Gastroesophageal sphincter (tissue), 3 donors: ENCODE results near the gene OSCAR.

Experiments
- CTCF ChIP-seq, 4 experiments: fragments of 200-600 bp in 2 of 4; fragments of 450-650 bp in 2 of 4; sonication (generic) in 1 of 4; IDR thresholded peaks; one replicate each; pipeline ENCODE4 v1.5.1; 2017 to 2019; ENCODE audit warnings: antibody characterized with exemption in 4 of 4, mild to moderate bottlenecking in 2 of 4, moderate library complexity in 2 of 4
- EP300 ChIP-seq: sonication (generic); formaldehyde crosslinking; IDR thresholded peaks from one replicate; pipeline ENCODE4 v1.6.1; 2017; ENCODE audit warnings: antibody characterized with exemption, mild to moderate bottlenecking
- POLR2A ChIP-seq, 2 donors: fragments of 450-650 bp; IDR thresholded peaks; one replicate each; pipeline ENCODE4 v1.6.1; 2017; ENCODE audit warnings: antibody characterized with exemption in 2 of 2, mild to moderate bottlenecking in 2 of 2, moderate library complexity in 1 of 2
- POLR2AphosphoS5 ChIP-seq: sonication (generic); formaldehyde crosslinking; IDR thresholded peaks from one replicate; pipeline ENCODE4 v1.6.1; 2017; ENCODE audit warnings: antibody characterized with exemption

DNA sequence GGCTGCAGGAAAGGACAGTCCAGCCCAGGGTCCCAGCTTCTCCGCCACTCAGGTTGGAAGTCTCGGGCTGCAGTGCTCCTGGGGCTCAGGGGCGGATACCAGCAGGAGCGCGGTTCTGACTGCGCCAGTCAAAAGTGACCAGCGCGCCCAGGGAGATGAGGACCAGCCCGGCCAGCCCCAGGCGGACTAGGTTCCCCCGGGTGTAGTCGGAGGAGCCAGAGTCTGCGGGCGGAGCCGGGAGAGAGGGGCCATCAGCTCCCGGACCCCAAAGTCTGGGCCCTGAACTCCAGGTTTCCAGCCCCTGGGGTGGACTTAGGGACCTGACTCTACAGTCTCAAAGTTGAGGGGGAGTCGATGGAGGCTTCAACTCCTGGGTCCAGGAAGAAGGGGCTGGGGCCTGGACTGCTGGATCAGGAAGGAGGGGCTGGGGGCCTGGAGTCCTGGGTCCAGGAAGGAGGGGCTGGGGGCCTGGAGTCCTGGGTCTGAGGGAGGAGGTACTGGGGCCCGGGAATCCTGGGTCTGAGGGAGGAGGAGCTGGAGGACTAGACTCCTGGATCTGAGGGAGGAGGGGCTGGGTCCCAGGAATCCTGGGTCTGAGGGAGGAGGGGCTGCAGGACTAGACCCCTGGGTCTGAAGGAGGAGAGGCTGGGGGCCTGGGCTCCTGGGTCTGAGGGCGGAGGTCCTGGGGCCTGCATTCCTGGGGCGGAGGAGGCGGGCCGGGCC, 5.3 kb downstream of the OSCAR start:
- TF ChIP-seq CTCF (IDR thresholded peaks at IDR 0.05) (no peak), EP300 (no peak), POLR2A (IDR thresholded peaks at IDR 0.05) (no peak), POLR2AphosphoS5 (no peak)
